ENCODE measurements around the gene DLK1.

DLK1 gene

GRCh38 chr14:100714258-100714892 lies 12.3 kb upstream of the DLK1 start:
- no peak for DNase-seq (ENCODE audit: low spot score)

DNA sequence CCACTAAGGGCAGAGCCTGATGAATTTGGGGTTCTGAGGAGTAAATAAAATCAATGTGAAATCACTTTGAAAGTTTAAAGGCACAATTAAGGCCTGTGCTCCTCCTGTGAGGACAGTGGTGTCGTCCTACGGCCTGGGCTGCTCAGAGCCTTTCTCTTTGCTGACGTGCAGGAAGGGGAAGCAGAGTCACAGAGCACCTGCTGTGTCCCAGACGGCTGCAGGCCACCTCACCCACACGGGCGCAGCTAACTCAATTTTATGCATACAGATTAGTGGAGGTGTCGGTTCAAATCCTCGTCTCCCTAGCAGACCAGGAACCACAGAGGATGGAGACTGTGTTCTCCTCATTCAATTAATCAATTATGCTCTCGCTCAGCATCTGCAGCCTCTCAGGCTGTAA lies 11.4 kb upstream of the DLK1 start:
- no peak for DNase-seq (ENCODE audit: low spot score)

DNA sequence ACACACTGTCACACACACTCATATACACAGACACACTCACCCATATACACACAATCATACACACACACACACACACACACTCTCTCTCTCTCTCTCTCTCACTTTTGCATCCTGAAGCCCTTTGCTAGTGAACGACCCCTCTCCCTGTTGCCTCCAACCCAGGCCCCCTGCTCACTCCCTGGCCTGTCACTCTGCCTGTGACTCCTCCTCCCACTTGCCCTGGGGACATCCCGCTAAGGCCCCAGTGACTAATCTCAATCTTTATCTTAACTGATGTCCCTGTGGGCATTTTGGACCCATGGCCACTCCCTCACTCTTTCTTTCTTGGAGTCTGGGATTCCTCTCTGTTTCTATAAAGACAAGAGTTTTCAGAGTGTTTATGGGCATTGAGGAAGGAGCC lies 10.9 kb upstream of the DLK1 start:
- no peak for DNase-seq (ENCODE audit: low spot score)

- DNase-seq (ENCODE audit: low spot score): no peak
Measured at GRCh38 chr14:100717386-100717785, 9.3 kb upstream of the DLK1 start.

DNA sequence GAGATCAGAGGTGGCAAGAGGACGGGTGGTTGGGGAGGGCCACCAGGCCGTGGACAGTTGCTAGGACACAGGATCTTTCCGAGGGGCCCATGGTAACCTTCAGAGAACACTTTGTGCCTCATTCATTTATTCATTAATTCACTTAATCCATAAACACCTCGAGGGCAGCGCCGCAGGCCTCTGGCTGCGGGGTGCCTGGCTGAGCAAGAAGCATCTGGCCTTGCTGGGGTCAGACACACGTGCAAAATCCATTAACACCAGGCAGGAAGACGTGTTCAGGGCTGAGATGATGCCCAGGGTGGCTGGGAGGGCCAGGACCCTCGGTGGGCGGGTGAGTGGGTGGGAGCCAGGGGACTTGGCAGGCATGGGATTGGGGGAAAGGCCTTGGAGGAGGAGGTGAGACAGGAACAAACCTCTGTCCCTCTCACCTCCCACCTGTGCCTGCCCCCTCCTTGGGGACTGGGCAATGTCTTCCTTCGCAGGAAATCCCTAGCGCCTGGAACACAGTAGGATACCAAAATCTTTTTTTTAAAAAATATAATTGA lies 6.6 kb upstream of the DLK1 start:
- DNase-seq (ENCODE audit: low spot score): no peak

- DNase-seq (ENCODE audit: low spot score): no peak
Measured at GRCh38 chr14:100721568-100721967, 5.1 kb upstream of the DLK1 start.

DNA sequence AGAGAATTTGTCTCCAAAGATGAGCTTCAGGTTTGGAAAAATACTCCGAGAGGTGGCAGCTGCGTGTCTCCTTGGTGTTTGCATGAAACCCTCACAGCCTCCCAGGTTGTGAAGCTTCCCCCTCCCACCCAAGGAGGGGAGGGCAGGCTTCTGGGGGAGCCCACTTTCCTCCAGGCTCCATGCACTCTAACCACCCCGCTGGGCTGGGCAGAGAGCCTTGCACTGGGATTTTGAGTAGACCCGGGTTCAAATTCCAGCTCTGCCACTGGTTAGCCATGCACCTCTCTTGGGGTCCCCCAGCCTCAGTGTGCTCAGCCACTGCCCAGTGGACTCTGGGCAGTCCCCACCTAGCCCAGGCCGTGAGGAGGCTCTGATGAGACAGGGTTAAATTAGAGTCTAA lies 4.3 kb upstream of the DLK1 start:
- no peak for DNase-seq (ENCODE audit: low spot score)

DNA sequence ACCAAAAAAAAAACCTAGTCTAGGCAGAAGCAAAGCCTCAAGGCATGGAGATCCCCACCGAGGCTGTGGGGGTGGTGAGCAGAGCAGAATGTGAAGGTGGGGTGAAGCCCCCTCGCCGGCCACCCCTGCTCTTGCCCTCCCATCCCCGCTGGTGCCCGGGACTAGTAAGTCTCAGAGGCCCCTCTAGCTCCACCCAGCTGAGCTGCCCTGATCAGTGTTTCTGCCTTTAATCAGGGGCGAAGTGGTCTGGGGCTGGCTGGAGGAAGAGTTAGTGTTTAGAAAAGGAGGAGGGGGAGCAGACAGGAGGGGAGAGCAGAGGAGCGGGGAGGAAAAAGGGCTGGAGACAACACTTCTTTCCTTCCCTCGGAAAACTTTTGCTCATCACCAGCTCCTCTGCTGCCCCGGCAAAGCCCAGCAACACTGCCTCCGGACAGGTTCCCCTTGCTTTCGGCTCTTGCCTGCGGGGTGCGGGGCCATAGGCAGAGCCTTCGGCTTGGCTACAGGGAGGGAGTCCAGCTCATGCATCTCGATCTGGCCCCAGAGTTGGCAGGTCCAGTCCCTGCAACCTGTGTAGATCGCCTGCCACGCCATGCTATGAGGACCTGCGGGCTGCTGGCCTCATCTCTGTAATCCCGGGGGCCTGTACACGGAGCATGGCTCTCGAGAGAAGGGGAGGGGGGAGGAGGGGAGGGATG lies 3.4 kb upstream of the DLK1 start:
- DNase-seq (ENCODE audit: low spot score): no peak

GRCh38 chr14:100723830-100724437 lies 2.8 kb upstream of the DLK1 start:
- no peak for DNase-seq (ENCODE audit: low spot score)

GRCh38 chr14:100724536-100724935 lies 2.2 kb upstream of the DLK1 start:
- no peak for DNase-seq (ENCODE audit: low spot score)

DNA sequence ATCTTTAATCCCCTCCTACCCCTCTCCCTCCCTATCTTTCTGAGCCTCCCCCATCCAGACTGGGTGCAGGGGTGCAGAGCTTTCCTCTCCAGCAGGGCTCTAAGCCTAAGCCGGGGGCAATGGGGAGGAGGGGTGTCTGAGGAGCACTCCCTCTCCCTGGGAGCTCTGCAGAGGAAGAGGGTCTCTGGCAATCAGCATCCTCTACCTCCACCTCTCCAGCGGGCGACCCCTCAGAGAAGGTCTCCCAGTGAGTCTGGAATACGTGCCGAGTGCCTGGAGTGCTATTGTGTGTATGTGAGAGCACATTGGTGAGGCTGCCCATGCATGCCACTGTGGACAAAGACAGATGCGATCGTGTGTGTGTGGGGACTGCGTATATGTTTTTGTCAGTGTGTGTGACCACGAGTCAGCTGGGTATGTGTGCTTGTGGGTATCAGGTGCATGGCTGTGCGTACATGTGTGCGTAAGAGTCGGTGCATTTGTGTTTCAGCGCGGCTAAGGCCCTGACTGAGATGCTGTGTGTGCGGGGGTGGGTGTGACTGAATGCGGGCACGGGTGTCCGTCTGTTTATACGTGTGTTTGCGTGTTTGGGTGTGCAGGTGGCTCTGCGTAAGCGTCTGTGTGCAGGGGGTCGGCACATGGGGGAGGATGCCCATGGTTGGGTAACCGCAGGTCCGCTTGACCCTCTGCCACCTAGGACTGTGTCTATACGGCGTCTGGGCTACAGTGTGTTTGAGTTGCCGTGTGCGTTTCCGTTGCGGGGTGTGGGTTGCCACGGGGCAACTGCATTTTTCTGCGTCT lies 905 bp upstream of the DLK1 start:
- DNase-seq (ENCODE audit: low spot score): no peak

- DNase-seq (ENCODE audit: low spot score): no peak
Measured at GRCh38 chr14:100727086-100727872, 587 bp downstream of the DLK1 start.

GRCh38 chr14:100727873-100728240 lies 1.2 kb downstream of the DLK1 start:
- DNase-seq (ENCODE audit: low spot score): no peak

GRCh38 chr14:100728962-100729361 lies 2.3 kb downstream of the DLK1 start:
- DNase-seq (ENCODE audit: low spot score): no peak

- no peak for DNase-seq (ENCODE audit: low spot score)
Measured at GRCh38 chr14:100729982-100730381, 3.3 kb downstream of the DLK1 start.

DNA sequence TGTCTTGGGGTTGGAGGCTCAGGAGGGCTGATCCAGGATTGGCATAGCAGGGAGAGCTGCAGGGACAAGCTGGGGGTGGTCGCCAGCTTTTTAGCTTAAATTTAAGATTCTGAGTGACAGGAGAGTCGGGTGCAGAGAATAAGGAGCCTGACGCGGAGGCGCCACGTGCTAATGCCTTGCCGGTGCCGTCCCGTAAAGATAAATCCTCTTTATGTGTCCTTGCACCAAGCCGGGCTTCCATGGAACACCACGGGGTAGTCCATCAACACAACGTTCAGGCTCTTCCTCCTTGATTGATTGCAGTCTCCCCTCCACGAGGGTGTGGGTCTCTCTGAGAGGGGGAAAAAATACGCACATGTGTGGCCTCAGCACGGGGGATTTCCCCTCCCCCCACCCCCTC lies 3.9 kb downstream of the DLK1 start:
- DNase-seq (ENCODE audit: low spot score): no peak

DNA sequence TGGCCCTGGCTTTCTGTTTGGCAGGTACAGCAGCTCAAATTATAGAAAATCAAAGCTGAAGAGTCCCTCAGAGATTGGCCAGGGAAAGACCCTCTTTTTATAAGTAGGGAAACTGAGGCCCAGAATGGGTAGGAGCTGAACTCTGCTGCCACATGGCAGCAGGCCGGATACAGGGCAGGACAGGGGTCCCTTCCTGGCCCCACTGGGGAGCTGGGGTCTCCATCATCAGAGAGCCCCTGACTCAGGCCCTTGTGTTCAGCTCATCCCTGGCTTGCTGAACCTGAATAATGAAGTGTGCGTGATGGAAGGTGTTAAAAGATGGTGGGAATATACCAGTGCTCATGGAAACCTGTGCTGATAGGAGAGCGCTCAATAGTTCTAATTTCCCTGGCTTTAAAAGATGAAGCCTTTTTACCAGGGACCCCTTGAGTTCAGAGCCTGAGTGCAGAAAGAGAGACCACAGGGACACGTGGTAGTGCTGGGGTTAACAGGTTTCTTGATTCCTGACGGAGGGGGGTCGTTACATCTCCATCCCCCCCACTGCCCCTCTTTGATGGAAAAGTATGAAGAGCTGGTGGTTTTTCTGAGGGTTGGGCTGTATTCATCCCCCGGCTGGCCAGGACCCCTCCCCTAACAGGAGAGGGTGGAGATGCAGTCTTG lies 4.4 kb downstream of the DLK1 start:
- DNase-seq (ENCODE audit: low spot score): no peak

DNA sequence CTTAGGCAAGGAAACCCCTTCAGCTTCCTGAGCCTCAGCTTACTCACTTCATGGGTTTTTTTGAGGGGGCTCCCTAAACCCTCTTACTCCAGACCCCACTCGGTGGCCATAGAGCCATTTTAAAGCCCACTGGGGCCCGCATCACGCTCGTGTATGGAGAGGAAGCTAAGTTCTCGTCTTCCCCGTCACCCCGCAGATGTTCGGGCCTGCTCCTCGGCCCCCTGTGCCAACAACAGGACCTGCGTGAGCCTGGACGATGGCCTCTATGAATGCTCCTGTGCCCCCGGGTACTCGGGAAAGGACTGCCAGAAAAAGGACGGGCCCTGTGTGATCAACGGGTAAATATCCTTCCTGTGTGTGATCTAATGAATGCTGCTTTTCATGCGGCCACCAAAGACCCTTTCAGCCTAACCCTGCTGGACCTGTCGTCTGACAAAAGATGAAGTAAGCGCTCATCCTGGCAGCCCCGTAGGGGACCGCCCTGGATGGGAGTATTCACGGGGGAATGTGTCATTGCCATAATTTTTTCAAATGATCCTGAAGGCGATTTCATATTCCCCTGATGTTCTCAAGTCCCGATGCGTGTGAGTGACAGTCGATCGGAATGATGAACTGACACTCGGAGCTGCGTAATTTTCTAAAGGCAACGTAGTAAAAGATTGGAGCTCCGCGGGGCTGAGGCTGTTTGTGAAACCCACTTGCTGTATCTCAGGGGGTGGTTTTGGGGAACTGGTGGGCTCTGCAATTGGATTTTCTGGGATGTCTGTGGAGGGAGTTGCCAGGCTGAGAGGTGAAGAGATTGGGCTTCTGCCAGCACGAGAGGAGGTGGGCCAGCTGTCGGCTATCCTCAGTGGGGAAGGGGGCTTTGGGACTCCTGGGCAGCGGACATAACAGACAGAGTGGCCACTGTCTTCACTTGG lies 5.4 kb downstream of the DLK1 start:
- DNase-seq (ENCODE audit: low spot score): no peak

GRCh38 chr14:100732766-100733100 lies 6.0 kb downstream of the DLK1 start:
- DNase-seq (ENCODE audit: low spot score): no peak

DNA sequence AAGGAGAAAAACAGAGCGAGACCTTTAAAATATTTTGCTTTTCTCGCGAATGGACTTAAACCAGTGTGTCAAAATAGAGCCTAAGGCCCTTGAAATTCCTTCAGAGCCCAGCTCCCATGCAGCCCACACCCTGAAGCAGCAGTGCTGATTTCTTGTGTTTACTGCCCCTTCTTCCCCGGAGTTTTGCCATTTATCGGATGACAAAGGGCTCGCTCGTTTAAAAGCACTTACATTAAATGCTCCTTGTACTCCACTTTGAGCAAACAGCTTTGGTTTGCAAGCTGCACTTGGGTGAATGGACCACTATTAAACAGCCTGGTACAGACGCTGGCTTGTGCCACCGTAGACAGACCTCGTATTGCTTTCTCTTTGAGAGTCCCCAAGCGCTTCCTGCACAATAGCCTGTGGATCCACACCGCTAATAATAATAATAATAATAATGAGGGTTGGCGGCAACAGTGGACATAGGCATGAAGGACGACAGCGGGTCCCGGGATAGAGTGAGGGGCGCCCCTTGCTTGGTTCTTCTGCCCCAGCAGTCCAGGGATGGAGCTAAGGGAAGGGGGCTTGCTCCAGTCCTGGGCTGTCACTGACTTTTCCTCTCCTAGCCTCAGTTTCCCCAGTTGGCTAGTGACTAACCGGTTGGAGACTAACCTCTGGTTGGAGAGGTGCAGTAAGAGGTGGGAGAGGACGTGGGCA lies 6.6 kb downstream of the DLK1 start:
- no peak for DNase-seq (ENCODE audit: low spot score)
